A673 (cell line): ENCODE data around the gene CASKIN1. TPM values are rescaled to one million over a fixed set of nuclear protein-coding genes. Genes with fewer than 3 reads are reported as not detected.

Experiments
- BruUV-seq: library from RNA; stranded (reverse); fragments of 400-500 nt; replicated peaks from 2 replicates; lab custom pipeline; 2021; lab: Mats Ljungman, UMichigan
- CTCF ChIA-PET: fragments of 300-600 bp; sonication (Branson Sonifier 250); formaldehyde crosslinking; loops from one replicate; lab custom pipeline; 2022; ENCODE audit warnings: antibody characterized with exemption; lab: Charles Lee
- POLR2A ChIA-PET: fragments of 300-600 bp; sonication (Branson Sonifier 250); formaldehyde crosslinking; loops from one replicate; lab custom pipeline; 2022; ENCODE audit warnings: antibody characterized with exemption; ENCODE audit not compliant: low non-redundant PET; lab: Charles Lee
- DNase-seq: peaks from one replicate; pipeline ENCODE4 v3.0.0-alpha.2; 2015; ENCODE audit warnings: low spot score
- H3K27ac ChIP-seq: fragments of 200-600 bp; sonication (generic); 2 replicates; pipeline ENCODE4 v1.5.1; 2016; ENCODE audit warnings: mixed run types, low read depth, mild to moderate bottlenecking, mixed read lengths, antibody characterized with exemption, low read length; ENCODE audit not compliant: poor library complexity, severe bottlenecking
- H3K27me3 ChIP-seq: fragments of 200-600 bp; sonication (generic); replicated peaks from 2 replicates; pipeline ENCODE4 v1.6.1; 2017; ENCODE audit warnings: mixed run types, low read depth, mild to moderate bottlenecking, mixed read lengths, antibody characterized with exemption, low read length; ENCODE audit not compliant: insufficient read depth, poor library complexity
- H3K36me3 ChIP-seq: fragments of 200-600 bp; sonication (generic); 2 replicates; pipeline ENCODE4 v1.6.1; 2016; ENCODE audit warnings: mixed run types, mild to moderate bottlenecking, mixed read lengths, antibody characterized with exemption, low read length; ENCODE audit not compliant: insufficient read depth, poor library complexity, severe bottlenecking
- H3K4me1 ChIP-seq: fragments of 200-600 bp; sonication (generic); 2 replicates; pipeline ENCODE4 v1.6.1; 2017; ENCODE audit warnings: mixed run types, mild to moderate bottlenecking, mixed read lengths, antibody characterized with exemption, low read length; ENCODE audit not compliant: insufficient read depth, poor library complexity, severe bottlenecking
- H3K4me3 ChIP-seq: fragments of 200-600 bp; sonication (generic); 2 replicates; pipeline ENCODE4 v1.5.1; 2016; ENCODE audit warnings: low read depth, mixed run types, mild to moderate bottlenecking, mixed read lengths, low read length; ENCODE audit not compliant: poor library complexity, severe bottlenecking
- H3K9me3 ChIP-seq: fragments of 200-600 bp; sonication (generic); 2 replicates; pipeline ENCODE4 v1.6.1; 2016; ENCODE audit warnings: mixed run types, low read depth, mild to moderate bottlenecking, mixed read lengths, antibody characterized with exemption, low read length; ENCODE audit not compliant: poor library complexity, severe bottlenecking
- EZH2 ChIP-seq: fragments of 200-600 bp; sonication (generic); IDR thresholded peaks from 2 replicates; pipeline ENCODE4 v1.6.1; 2017; ENCODE audit warnings: borderline replicate concordance, low read depth, mild to moderate bottlenecking, mixed read lengths, antibody characterized with exemption, low read length; ENCODE audit not compliant: poor library complexity, severe bottlenecking
- intact Hi-C: fragments of 100-400 bp; cut with micrococcal nuclease; formaldehyde crosslinking; loops from one replicate; pipeline ENCODE4 v1.10.0; 2022; ENCODE audit not compliant: unreplicated experiment
- total RNA-seq: library from RNA; stranded (reverse); gene quantifications from 2 replicates; pipeline ENCODE4 v1.2.3, GENCODE V29; 2021
- TF ChIP-seq, protein P1 (sequence below): fragments of 300-800, 200-600 bp; sonication (generic); conservative IDR thresholded peaks from 2 replicates; pipeline ENCODE4 v1.5.1; 2017; ENCODE audit warnings: low read depth, mild to moderate bottlenecking, antibody characterized with exemption, low read length, moderate library complexity, mixed read lengths

The CASKIN1 gene
- total RNA-seq, 1 experiment from 2014 or later, result 1.1 TPM

DNA sequence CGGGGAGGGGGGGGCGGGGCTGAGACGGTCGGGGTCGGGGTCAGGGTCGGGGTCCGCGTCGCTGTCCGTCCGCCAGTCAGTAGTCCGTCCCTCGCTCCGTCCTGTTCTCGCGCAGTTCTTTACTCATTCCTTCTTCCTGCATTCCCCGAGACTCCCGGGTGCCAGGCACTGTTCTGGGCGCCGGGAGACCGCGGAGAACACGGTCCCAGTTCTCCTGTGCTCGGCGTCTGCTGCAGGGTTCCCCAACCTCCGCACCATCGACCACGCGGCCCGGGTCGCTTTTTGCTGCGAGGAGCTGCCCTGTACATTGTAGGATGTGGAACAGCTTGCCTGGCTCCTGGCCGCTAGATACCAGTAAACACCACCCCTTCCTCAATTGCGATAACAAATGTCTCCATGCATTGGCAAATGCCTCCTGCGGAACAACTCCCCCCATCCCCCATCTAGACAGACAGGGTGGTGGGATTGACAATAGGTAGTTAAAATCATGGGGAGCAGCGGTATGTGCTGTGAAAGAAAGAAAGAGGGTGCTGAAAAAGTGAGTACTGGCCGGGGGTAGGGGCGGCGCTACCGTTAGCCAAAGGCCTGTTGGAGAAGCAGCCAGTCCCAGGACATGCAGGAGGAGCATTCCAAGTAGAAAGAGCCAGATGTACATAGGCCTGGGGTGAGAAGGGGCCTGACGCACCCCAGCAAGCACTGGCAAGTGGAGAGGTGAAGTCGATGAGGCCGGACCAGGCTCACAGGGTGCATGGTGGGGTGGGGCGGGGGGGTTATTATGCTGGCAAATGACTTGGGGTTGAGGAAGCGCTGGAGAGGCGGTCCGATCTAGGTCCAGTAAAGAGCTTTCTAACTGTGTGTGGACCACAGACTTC, 40.2 kb downstream of the CASKIN1 start:
- Histone ChIP-seq H3K9me3 (no peaks in the 10 kb centered on the region), H3K36me3 (peaks cover 37% of the 10 kb centered on the region), H3K27me3 (no peaks in the 10 kb centered on the region), H3K4me3 (peak overlapping the region; percentile 91), H3K27ac (peak overlapping the region; percentile 72), H3K4me1 (peaks cover 48% of the 10 kb centered on the region)
- CTCF ChIA-PET, result no interaction called here
- intact Hi-C loops, result loop anchor here (5.0 kb wide), 1 partner anchor 66 kb away; the partner anchor contains the start of gene E4F1
- POLR2A ChIA-PET, result interaction anchor here (0.6 to 1.1 kb wide), 9 partner anchors 9 to 985 kb away, joined by 3 to 10 read pairs (median 4); partner anchors contain the start of gene NPW
- peak; percentile 41 for DNase-seq
- BruUV-seq, result TSS peak; percentile 76
- TF ChIP-seq, protein P1, sequence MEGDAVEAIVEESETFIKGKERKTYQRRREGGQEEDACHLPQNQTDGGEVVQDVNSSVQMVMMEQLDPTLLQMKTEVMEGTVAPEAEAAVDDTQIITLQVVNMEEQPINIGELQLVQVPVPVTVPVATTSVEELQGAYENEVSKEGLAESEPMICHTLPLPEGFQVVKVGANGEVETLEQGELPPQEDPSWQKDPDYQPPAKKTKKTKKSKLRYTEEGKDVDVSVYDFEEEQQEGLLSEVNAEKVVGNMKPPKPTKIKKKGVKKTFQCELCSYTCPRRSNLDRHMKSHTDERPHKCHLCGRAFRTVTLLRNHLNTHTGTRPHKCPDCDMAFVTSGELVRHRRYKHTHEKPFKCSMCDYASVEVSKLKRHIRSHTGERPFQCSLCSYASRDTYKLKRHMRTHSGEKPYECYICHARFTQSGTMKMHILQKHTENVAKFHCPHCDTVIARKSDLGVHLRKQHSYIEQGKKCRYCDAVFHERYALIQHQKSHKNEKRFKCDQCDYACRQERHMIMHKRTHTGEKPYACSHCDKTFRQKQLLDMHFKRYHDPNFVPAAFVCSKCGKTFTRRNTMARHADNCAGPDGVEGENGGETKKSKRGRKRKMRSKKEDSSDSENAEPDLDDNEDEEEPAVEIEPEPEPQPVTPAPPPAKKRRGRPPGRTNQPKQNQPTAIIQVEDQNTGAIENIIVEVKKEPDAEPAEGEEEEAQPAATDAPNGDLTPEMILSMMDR, result no peak
- TF ChIP-seq EZH2, result no peak

DNA sequence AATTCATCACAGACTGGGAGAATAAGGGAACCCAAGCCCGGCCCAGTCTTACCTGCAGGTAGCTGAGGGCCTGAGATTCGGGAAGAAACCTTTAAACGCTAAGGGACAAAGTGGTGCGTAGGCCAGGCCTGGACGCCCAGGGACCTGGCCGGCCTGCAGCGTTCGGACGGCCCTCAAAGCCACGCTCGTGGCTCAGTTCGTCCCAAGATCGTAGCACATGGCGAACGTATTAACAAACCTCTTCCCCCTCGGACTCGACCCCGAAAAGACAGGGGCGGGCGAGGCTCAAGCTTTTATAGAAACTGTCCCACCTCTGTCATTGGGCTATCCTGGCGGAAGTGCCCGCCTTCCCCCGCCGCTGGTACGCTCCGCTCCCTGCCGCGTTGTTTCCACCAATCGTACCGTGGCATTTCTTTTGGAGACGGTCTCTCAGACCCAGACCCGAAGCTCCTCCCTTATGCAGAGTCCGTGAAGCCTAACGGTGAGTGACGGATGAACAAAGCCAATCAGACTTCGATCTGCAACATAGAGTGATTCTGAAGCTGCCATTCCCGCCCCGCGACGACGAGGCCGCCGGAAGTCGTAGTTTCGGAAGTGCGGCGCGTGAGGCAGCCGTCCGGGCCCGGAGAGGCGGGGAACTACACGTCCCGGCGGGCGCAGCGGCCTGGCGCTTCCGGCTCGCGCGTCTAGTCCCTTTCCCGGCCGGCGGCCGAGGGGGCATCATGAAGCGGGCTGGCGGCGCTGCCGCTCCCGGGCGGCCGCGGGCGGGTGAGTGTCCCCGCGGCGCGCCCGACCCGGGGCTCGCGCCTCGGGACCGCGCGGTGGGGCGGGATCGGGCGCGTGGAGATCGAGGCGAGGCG, 41.1 kb downstream of the CASKIN1 start, which contains the start of gene TRAF7:
Gene TRAF7 (plus strand): TSS at position 692 of the 860 bp plus-strand sequence. CDS start 8,139 bp downstream, outside the sequence.
- Histone ChIP-seq H3K9me3 (no peaks in the 10 kb centered on the region), H3K4me3 (peak within 1 kb of the TSS; percentile 91), H3K4me1 (peaks cover 57% of the 10 kb centered on the region), H3K27me3 (no peaks in the 10 kb centered on the region), H3K27ac (peak within 1 kb of the TSS; percentile 92), H3K36me3 (peaks cover 40% of the 10 kb centered on the region)
- ChIA-PET POLR2A (interaction anchor here (0.6 to 1.1 kb wide), 12 partner anchors 8 to 985 kb away, joined by 3 to 23 read pairs (median 5); partner anchors contain the start of gene NPW), CTCF (interaction anchor here (0.7 kb wide), 1 partner anchor 1475 kb away, joined by 3 read pairs; the partner anchor contains the start of gene STUB1)
- TF ChIP-seq, protein P1, result no peak
- no peak for TF ChIP-seq EZH2
- BruUV-seq, result no TSS peak
- DNase-seq, result peak; percentile 100
- intact Hi-C loops, result loop anchor here (5.0 kb wide), 1 partner anchor 67 kb away; the partner anchor contains the start of gene E4F1
